Psoas muscle (tissue), 8 donors: ENCODE data around the gene NT5DC3. TPM values are rescaled to one million over a fixed set of nuclear protein-coding genes. Genes with fewer than 3 reads are reported as not detected.

Source experiments
- ATAC-seq, 4 donors: fragments of 200-7000 bp; cut with Tn5 transposase; one replicate each; pipeline ENCODE4 v1.9.1; 2020; ENCODE audit warnings: moderate library complexity in 3 of 4, mild to moderate bottlenecking in 2 of 4
- DNase-seq, 2 donors: peaks; one replicate each; pipeline ENCODE4 v3.0.0-alpha.2; 2020
- H3K27ac ChIP-seq: fragments of 200-600 bp; one replicate; pipeline ENCODE4 v1.8.0; 2022
- H3K27me3 ChIP-seq, 3 donors: fragments of 200-600 bp in 1 of 3; one replicate each; pipeline versions ENCODE4 v1.6.1 to v1.8.0; 2013 to 2022; ENCODE audit warnings: low read length in 2 of 3, mild to moderate bottlenecking in 2 of 3, moderate library complexity in 1 of 3; ENCODE audit not compliant: insufficient read depth in 3 of 3
- H3K36me3 ChIP-seq, 2 donors: fragments of 200-600 bp in 1 of 2; one replicate each; pipeline versions ENCODE4 v1.6.1 to v1.8.0; 2013 to 2022; ENCODE audit warnings: low read depth in 1 of 2, mild to moderate bottlenecking in 1 of 2, moderate library complexity in 1 of 2; ENCODE audit not compliant: insufficient read depth in 1 of 2
- H3K4me1 ChIP-seq: fragments of 200-600 bp; one replicate; pipeline ENCODE4 v1.8.0; 2022
- H3K4me3 ChIP-seq: fragments of 200-600 bp; one replicate; pipeline ENCODE4 v1.8.0; 2022; ENCODE audit warnings: mild to moderate bottlenecking
- H3K9me3 ChIP-seq: fragments of 200-600 bp; one replicate; pipeline ENCODE4 v1.8.0; 2022
- CTCF ChIP-seq: fragments of 200-600 bp; IDR thresholded peaks from one replicate; pipeline ENCODE4 v1.8.0; 2022; ENCODE audit warnings: antibody characterized with exemption
- WGBS, 3 donors: extraction: QIAGEN DNeasy Blood & Tissue Kit; methylation state at CpG; one replicate each; pipeline versions ENCODE4 v1.1.6 to v1.1.7; 2013; 5-methylcytosine and 5-hydroxymethylcytosine counted together
- intact Hi-C, 2 donors: fragments of 100-400 bp; cut with DNase I; formaldehyde crosslinking; loops; one replicate each; pipeline versions ENCODE4 v1.11.0 to v1.14.2; 2022
- polyA plus RNA-seq, 3 donors: library from polyadenylated mRNA; stranded (reverse); fragments of 200-250 nt; gene quantifications; one replicate each; pipeline ENCODE4 v1.2.3, GENCODE V29; 2013
- total RNA-seq, 4 donors: library from RNA; stranded (reverse); fragmentation: NEBNext Ultra II Directional in 2 of 4; extraction: Animal tissue kit (Norgen Biotek cat#: 25700) in 2 of 4; gene quantifications; one replicate each; pipeline versions ENCODE4 v1.2.1 to v1.2.4, GENCODE V29; 2021 to 2023
- donor health status: healthy with polysubstance abuse.
- donor health status: DM: no; HTN: no; CAD: no; lungs with moderate emphysema.
- donor health status: Bipolar disorder and iron deficiency.
- donor health status: healthy.
- donor health status: DM: yes; HTN: yes; CAD: no.
- donor health status: DM: no; HTN: no; CAD: no.
- donor health status: DM: no; HTN: no; CAD: no.
- donor health status: DM: yes; HTN: yes; CAD: no.

The NT5DC3 gene
- total and polyA plus RNA-seq, 7 donors: 5.2 to 64.2 (median 16.2) TPM

GRCh38 chr12:103729499-103729898, 111.5 kb downstream of the NT5DC3 start:
- intact Hi-C loops: no loop called here
- H3K4me3 ChIP-seq: no peak overlapping the region
- H3K27me3 ChIP-seq: no peaks in the 10 kb centered on the region
- H3K27ac ChIP-seq: no peak overlapping the region
- H3K36me3 ChIP-seq: no peaks in the 10 kb centered on the region
- no peaks in the 10 kb centered on the region for H3K4me1 ChIP-seq
- WGBS, 3 donors: 84 to 91% (median 87%) methylated on average over 1 of the region's 1 CpG
- no peaks in the 10 kb centered on the region for H3K9me3 ChIP-seq
- TF ChIP-seq CTCF: no peak
- no peak for ATAC-seq
- DNase-seq: no peak

- no peaks in the 10 kb centered on the region for H3K4me1 ChIP-seq
- H3K4me3 ChIP-seq: no peak overlapping the region
- TF ChIP-seq CTCF: no peak
- H3K36me3 ChIP-seq: no peaks in the 10 kb centered on the region
- no peak for DNase-seq
- H3K27me3 ChIP-seq: no peaks in the 10 kb centered on the region
- 66 to 81% (median 78%) methylated on average over 4 of the region's 4 CpGs for WGBS, 3 donors
- no peak for ATAC-seq
- no peak overlapping the region for H3K27ac ChIP-seq
- intact Hi-C loops: no loop called here
- no peaks in the 10 kb centered on the region for H3K9me3 ChIP-seq
These were observed 112.7 kb downstream of the NT5DC3 start for GRCh38 chr12:103728323-103728722.

- Histone ChIP-seq H3K36me3 (no peaks in the 10 kb centered on the region), H3K4me1 (no peaks in the 10 kb centered on the region), H3K4me3 (no peak overlapping the region), H3K27ac (no peak overlapping the region), H3K9me3 (no peaks in the 10 kb centered on the region), H3K27me3 (no peaks in the 10 kb centered on the region)
- DNase-seq (no peak), ATAC-seq (no peak)
- no peak for TF ChIP-seq CTCF
- 58 to 75% (median 65%) methylated on average over 3 of the region's 3 CpGs for WGBS, 3 donors
- intact Hi-C loops: no loop called here
These were observed 113.4 kb downstream of the NT5DC3 start for GRCh38 chr12:103727638-103728037.

GRCh38 chr12:103725398-103725797, 115.6 kb downstream of the NT5DC3 start:
- no peak for DNase-seq
- no peak for ATAC-seq
- Histone ChIP-seq H3K9me3 (no peaks in the 10 kb centered on the region), H3K36me3 (no peaks in the 10 kb centered on the region), H3K4me1 (no peaks in the 10 kb centered on the region), H3K4me3 (no peak overlapping the region), H3K27me3 (peaks cover 0 to 4% (median 2%) of the 10 kb centered on the region in 3 donors), H3K27ac (no peak overlapping the region)
- 92 to 93% (median 92%) methylated on average over 8 of the region's 8 CpGs for WGBS, 3 donors
- intact Hi-C loops: no loop called here
- TF ChIP-seq CTCF: no peak

Other genes with a start within 250 kb of the NT5DC3 start
- 100 to 1,000 TPM in 3 of 4 donors, 10 to 100 TPM in 1; 85.7 to 137 (median 126) TPM for gene HSP90B1, start 89.2 kb upstream of the NT5DC3 start, total RNA-seq
- gene HSP90B1, start 89.2 kb upstream of the NT5DC3 start, polyA plus RNA-seq: 100 to 1,000 TPM; 118 to 238 (median 129) TPM
- 10 to 100 TPM in 3 of 4 donors, 1 to 10 TPM in 1; 5.5 to 15.5 (median 11.8) TPM for gene TDG, start 124.6 kb upstream of the NT5DC3 start, total RNA-seq
- gene TDG, start 124.6 kb upstream of the NT5DC3 start, polyA plus RNA-seq: 10 to 100 TPM in 1 of 3 donors, 1 to 10 TPM in 2; 6.6 to 11.2 (median 9.9) TPM
- gene GLT8D2, start 209.0 kb upstream of the NT5DC3 start, total RNA-seq: 1 to 10 TPM in 3 of 4 donors, under 1 TPM in 1; 0.71 to 5.2 (median 1.9) TPM
- gene GLT8D2, start 209.0 kb upstream of the NT5DC3 start, polyA plus RNA-seq: 1 to 10 TPM; 1.1 to 1.7 (median 1.3) TPM
- 10 to 100 TPM; 22.8 to 27.8 (median 24.5) TPM for gene HCFC2, start 223.3 kb upstream of the NT5DC3 start, total RNA-seq
- gene HCFC2, start 223.3 kb upstream of the NT5DC3 start, polyA plus RNA-seq: 10 to 100 TPM; 10.1 to 21.7 (median 10.3) TPM